Measurements from ENCODE around the gene FBXL15. TPM values are rescaled to one million over a fixed set of nuclear protein-coding genes. Genes with fewer than 3 reads are reported as not detected.

Gene FBXL15
- total RNA-seq, 1 experiment from 2014 or later = 8.4 TPM

DNA sequence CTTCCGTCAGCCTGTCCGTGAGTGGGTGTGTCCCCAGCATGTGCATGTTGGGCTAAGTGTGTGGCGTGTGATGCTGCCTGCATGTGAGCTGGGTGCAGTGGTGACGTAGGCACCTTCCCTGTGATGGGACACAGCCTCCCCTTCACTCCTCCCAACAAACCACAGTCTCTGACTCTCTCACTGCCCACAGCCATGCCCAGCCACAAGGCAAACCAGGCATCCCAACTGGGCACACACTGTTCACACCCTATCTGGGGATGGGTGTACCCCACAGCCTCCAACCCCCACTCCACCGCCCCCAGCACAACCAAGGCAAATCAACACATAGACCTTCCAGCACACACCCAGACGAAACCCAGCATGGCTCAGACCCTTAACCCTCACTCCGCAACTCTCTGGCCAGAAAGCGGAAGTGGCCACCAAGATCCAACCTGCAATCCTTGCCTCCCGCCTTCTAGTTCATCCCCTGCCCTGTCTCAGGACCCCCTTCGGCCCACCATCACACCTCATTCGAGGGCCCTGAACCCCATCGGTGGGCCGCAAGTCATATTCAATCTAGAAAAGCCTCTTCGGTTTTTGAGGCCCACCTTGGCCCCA lies 12.4 kb upstream of the FBXL15 start:
- no peak for DNase-seq (ENCODE audit: low read depth, low spot score)

DNA sequence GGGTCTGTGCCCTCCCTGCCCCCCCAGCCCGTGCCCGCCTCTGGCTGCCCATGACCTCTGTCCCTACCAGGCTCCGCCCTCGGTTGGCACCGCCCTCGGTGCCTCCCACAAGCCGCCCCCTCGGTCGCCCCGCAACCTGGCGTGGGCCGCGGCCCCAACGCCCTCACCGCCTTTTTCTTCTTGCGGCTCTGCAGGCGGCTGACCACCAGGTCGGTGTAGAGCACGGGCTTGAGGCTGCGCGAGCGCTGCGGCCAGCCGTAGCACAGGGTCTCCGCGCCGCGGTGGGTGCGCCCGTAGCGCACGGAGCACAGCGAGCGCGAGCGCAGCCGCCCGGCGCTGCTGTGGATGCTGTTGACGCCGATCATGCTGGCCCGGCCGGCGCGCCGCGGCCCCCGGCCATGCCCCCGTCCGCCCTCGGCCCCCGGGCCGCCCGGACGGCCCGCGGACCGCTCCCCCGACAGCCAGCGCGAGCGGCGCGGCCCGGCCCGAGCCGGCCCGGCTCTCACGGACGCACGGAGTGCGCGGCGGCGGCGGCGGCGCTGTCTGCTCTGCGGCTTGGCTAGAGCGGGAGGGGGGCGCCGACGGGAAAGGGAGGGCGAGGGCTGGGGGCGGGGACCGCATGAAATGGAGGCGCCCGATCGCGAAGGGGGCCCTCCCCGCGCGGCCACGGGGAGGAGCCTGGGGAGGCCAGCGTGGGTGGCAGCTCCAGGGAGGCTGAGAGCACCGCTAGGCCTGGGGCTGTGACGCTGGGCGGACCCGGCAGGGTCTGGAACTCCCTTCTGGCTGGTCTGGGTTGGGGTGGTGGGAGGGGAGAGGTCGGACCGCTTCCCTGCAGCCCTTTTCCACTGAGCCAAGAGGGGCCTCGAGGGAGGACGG lies 11.7 kb upstream of the FBXL15 start:
- in situ Hi-C loops (cut with HindIII; ENCODE audit: low pct_unique_long_range_greater_than_20kb, low sequenced_read_pairs) = no loop called here
- no peak for DNase-seq (ENCODE audit: low read depth, low spot score)

More for the DNA sequence above, 12.4 kb upstream of the FBXL15 start:
- in situ Hi-C loops (cut with HindIII; ENCODE audit: low pct_unique_long_range_greater_than_20kb, low sequenced_read_pairs) = no loop called here

- in situ Hi-C loops (cut with HindIII; ENCODE audit: low pct_unique_long_range_greater_than_20kb, low sequenced_read_pairs) = no loop called here
- DNase-seq (ENCODE audit: low read depth, low spot score) = no peak
Observed at GRCh38 chr10:102409604-102410428, 10.8 kb upstream of the FBXL15 start.

GRCh38 chr10:102410429-102411073 lies 10.1 kb upstream of the FBXL15 start:
- DNase-seq (ENCODE audit: low read depth, low spot score) = no peak
- in situ Hi-C loops (cut with HindIII; ENCODE audit: low pct_unique_long_range_greater_than_20kb, low sequenced_read_pairs) = no loop called here

GRCh38 chr10:102411341-102412255 lies 9.0 kb upstream of the FBXL15 start:
- DNase-seq (ENCODE audit: low read depth, low spot score) = no peak
- in situ Hi-C loops (cut with HindIII; ENCODE audit: low pct_unique_long_range_greater_than_20kb, low sequenced_read_pairs) = no loop called here

DNA sequence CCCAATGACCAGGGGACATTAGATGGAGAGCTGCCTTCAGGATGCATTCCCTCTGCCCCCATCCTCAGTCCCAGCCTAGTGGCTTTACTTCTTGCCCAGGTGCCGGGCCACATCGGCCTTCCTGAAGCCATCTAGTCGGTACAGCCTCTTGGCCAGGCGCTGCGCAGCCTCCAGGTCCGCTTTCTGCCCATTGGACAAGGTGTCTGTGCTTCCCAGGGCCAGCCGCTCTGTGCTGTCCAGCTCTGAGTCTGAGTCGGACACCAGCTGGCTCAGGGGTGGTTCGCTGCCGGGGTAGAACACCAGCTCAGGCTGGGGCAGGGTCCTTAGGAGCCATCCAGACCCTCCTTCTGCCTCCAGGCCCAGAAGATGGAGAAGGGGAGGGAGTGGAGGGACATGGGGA lies 8.3 kb upstream of the FBXL15 start:
- no peak for DNase-seq (ENCODE audit: low read depth, low spot score)
- in situ Hi-C loops (cut with HindIII; ENCODE audit: low pct_unique_long_range_greater_than_20kb, low sequenced_read_pairs) = no loop called here

DNA sequence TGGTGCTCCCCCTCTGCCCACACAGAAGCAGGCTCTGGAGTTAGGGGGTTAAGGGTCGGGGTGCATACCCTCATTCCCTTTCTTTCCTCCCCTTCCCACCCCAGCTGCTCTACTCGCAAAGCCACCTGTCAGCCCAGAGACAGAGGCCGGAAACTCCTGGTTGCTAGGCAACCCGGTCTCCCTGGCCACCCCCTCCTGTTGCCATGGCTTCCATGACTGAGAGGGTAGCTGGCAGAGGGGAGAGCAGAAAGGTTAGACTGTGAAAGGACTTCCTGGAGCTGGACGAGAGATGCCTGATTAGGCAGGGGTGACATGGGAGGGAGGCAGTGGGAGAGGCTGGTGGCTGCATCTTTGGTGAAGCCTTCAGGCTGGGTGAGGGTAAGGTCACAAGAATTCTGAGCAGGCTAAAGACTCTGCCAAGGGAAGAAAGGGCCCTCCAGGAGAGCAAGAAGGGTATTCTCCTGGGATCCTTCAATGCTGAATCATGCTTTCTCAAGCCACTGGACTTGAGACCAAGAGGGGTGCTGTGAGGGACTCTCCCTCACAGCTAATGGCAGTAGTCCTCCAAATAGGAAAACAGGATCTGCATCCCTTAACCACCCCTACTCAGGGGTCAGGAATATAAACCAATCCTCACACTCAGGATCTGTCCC lies 7.5 kb upstream of the FBXL15 start:
- no peak for DNase-seq (ENCODE audit: low read depth, low spot score)
- in situ Hi-C loops (cut with HindIII; ENCODE audit: low pct_unique_long_range_greater_than_20kb, low sequenced_read_pairs) = no loop called here

DNA sequence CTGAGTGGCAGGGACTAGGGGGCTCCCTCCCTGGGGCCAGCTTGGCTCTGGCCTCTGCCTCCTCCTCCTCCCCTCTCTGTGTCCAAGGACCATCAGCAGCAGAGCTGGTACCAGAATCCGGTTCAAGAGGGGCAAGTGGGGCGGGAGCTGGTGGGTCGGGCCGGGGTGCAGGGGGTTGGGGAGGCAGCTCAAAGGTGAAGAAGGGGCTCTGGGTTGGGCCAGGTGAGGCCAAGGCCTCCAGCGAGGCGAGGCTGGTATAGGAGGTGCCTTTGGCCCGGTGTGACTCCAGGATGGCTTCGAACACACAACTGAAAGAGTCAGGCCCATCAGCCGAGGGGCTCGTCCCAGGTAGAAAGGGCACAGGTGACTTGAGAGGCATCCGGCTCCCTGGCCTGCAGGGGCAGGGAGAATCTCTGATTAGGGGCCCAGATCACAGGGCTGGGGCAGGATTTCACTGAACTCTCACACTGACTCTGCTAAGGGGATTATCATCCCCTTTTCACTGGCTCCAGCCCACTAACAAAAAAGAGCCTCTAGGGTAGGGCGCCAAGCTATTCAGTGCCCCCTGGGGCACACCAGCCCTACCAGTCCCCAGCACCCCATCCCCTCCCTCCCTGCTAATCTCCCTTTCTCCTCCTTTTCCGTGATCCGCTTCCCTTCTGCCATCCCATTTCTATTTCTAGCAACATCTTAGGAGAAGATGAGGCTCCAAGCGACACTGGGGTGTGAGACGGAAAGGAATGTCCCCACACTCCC lies 6.7 kb upstream of the FBXL15 start:
- in situ Hi-C loops (cut with HindIII; ENCODE audit: low pct_unique_long_range_greater_than_20kb, low sequenced_read_pairs) = no loop called here

GRCh38 chr10:102414749-102415148 lies 5.9 kb upstream of the FBXL15 start:
- no peak for DNase-seq (ENCODE audit: low read depth, low spot score)
- in situ Hi-C loops (cut with HindIII; ENCODE audit: low pct_unique_long_range_greater_than_20kb, low sequenced_read_pairs) = no loop called here

More for the DNA sequence above, 6.7 kb upstream of the FBXL15 start:
- no peak for DNase-seq (ENCODE audit: low read depth, low spot score)

GRCh38 chr10:102416283-102416682 lies 4.4 kb upstream of the FBXL15 start:
- DNase-seq (ENCODE audit: low read depth, low spot score) = no peak
- in situ Hi-C loops (cut with HindIII; ENCODE audit: low pct_unique_long_range_greater_than_20kb, low sequenced_read_pairs) = no loop called here

- in situ Hi-C loops (cut with HindIII; ENCODE audit: low pct_unique_long_range_greater_than_20kb, low sequenced_read_pairs) = no loop called here
- DNase-seq (ENCODE audit: low read depth, low spot score) = no peak
Observed at GRCh38 chr10:102416695-102417094, 3.9 kb upstream of the FBXL15 start.

- in situ Hi-C loops (cut with HindIII; ENCODE audit: low pct_unique_long_range_greater_than_20kb, low sequenced_read_pairs) = no loop called here
- DNase-seq (ENCODE audit: low read depth, low spot score) = no peak
Observed at GRCh38 chr10:102418622-102419268, 1.9 kb upstream of the FBXL15 start, which contains the start of gene PSD. TSS of gene PSD (minus strand) at chr10:102418785. CDS start at chr10:102417038, 1,747 bp downstream.

- peak; percentile 32 for DNase-seq (ENCODE audit: low read depth, low spot score)
- in situ Hi-C loops (cut with HindIII; ENCODE audit: low pct_unique_long_range_greater_than_20kb, low sequenced_read_pairs) = no loop called here
Observed at GRCh38 chr10:102419269-102420180, 1.1 kb upstream of the FBXL15 start.

DNA sequence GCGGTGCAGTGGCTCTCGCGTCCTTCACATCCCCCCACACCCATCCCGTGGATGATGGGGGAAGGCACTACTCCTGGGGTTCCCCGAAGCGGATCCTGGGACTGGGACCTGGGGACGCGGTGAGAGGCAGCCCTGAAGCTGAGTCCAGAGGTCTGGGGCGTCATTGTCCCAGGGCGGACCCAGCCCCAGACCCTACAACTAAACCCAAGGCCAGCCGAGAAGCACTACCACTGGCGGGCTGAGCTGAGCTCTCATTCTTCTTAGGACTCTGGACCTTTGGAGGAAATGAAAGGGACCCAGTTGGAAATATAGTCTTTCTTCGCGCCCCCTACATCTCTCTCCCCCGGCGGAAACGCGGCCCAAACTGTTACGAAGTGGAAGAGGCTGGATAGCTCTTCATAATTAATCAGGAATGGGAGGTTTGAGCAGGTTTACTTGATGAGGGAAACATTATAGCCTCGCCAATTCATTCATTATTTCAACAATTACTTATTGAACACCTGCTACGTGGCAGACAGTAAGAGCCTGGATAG lies 389 bp upstream of the FBXL15 start:
- in situ Hi-C loops (cut with HindIII; ENCODE audit: low pct_unique_long_range_greater_than_20kb, low sequenced_read_pairs) = no loop called here
- no peak for DNase-seq (ENCODE audit: low read depth, low spot score)
